Hepatocyte (in vitro differentiated cells): ENCODE data around the gene PLCD1. TPM values are rescaled to one million over a fixed set of nuclear protein-coding genes. Genes with fewer than 3 reads are reported as not detected.

ENCODE experiments used
- DNase-seq: peaks from one replicate; pipeline ENCODE4 v3.0.0-alpha.2; 2016; ENCODE audit warnings: low spot score
- H2AFZ ChIP-seq: fragments of 200-600 bp; sonication (generic); 2 replicates; pipeline ENCODE4 v1.6.0; 2016; ENCODE audit warnings: antibody characterized with exemption, mild to moderate bottlenecking
- H3K27ac ChIP-seq: fragments of 200-600 bp; sonication (generic); 2 replicates; pipeline ENCODE4 v1.5.1; 2016; ENCODE audit warnings: mild to moderate bottlenecking
- H3K27me3 ChIP-seq: fragments of 200-600 bp; sonication (generic); 2 replicates; pipeline ENCODE4 v1.6.1; 2016
- H3K36me3 ChIP-seq: fragments of 200-600 bp; sonication (generic); replicated peaks from 2 replicates; pipeline ENCODE4 v1.5.1; 2016; ENCODE audit warnings: low read depth; ENCODE audit not compliant: insufficient read depth
- H3K4me1 ChIP-seq: fragments of 200-600 bp; sonication (generic); 2 replicates; pipeline ENCODE4 v1.5.1; 2016; ENCODE audit warnings: mild to moderate bottlenecking, moderate library complexity; ENCODE audit not compliant: insufficient read depth
- H3K4me2 ChIP-seq: fragments of 200-600 bp; sonication (generic); 2 replicates; pipeline ENCODE4 v1.6.0; 2016
- H3K4me3 ChIP-seq: fragments of 200-600 bp; sonication (generic); 2 replicates; pipeline ENCODE4 v1.5.1; 2016; ENCODE audit warnings: mild to moderate bottlenecking
- H3K79me2 ChIP-seq: fragments of 200-600 bp; sonication (generic); 2 replicates; pipeline ENCODE4 v1.6.0; 2017; ENCODE audit warnings: mild to moderate bottlenecking
- H3K9me2 ChIP-seq: fragments of 200-600 bp; sonication (generic); replicated peaks from 2 replicates; pipeline ENCODE4 v1.6.0; 2017; ENCODE audit warnings: mild to moderate bottlenecking; ENCODE audit not compliant: insufficient read depth
- H3K9me3 ChIP-seq: fragments of 200-600 bp; sonication (generic); 2 replicates; pipeline ENCODE4 v1.5.1; 2016; ENCODE audit warnings: low read depth, mild to moderate bottlenecking
- H4K20me1 ChIP-seq: fragments of 200-600 bp; sonication (generic); 2 replicates; pipeline ENCODE4 v1.6.0; 2016; ENCODE audit warnings: mild to moderate bottlenecking; ENCODE audit not compliant: insufficient read depth, poor library complexity, severe bottlenecking
- EZH2 ChIP-seq: fragments of 200-600 bp; sonication (generic); IDR thresholded peaks from 2 replicates; pipeline ENCODE4 v1.6.1; 2016; ENCODE audit warnings: antibody characterized with exemption, mild to moderate bottlenecking, borderline replicate concordance
- EZH2phosphoT487 ChIP-seq: fragments of 200-600 bp; sonication (generic); IDR thresholded peaks from one replicate; pipeline ENCODE4 v1.6.1; 2018; ENCODE audit warnings: antibody characterized with exemption, mild to moderate bottlenecking, low read depth, moderate library complexity; ENCODE audit not compliant: unreplicated experiment, severe bottlenecking
- WGBS: methylation state at CpG from one replicate; pipeline ENCODE4 v1.1.6; 2016; ENCODE audit warnings: low lambda C conversion rate; ENCODE audit errors: missing lambda C conversion rate; 5-methylcytosine and 5-hydroxymethylcytosine counted together
- polyA plus RNA-seq: library from polyadenylated mRNA; unstranded; fragments of >200 nt; fragmentation: Nextera tagmentation; extraction: Ambion mirVana; gene quantifications from 2 replicates; pipeline ENCODE4 v1.2.1, GENCODE V29; 2016
- total RNA-seq: library from RNA; depleted of rRNA; stranded (reverse); fragments of >200 nt; gene quantifications from 2 replicates; pipeline ENCODE4 v1.2.3, GENCODE V29; 2014
- TF ChIP-seq, protein P1 (sequence below): fragments of 200-600 bp; sonication (generic); IDR thresholded peaks from 2 replicates; pipeline ENCODE4 v1.5.1; 2016; ENCODE audit warnings: antibody characterized with exemption, mild to moderate bottlenecking; ENCODE audit not compliant: poor library complexity

The PLCD1 gene
- total and polyA plus RNA-seq, 2 experiments from 2014 or later = 21.7 to 22.6 TPM

DNA sequence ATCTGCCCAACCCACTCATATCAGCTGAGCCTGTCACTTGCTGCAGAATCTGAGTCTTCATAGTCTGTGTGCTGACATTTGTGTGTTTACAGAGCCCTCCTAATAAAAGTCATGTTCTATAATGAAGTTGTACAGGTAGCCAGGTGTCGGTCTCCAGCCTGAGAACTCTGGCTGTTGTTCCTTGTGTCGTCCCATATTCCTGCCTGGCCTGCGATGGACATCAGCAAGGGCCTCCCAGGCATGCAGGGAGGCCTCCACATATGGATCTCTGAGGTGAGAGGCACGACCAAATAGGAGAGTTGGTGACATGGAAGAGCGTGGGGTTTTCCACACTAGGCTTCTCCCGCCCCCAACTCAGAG lies 36.0 kb downstream of the PLCD1 start:
- no peaks in the 10 kb centered on the region for H3K36me3 ChIP-seq
- H3K9me2 ChIP-seq = no peaks in the 10 kb centered on the region
- no peak overlapping the region for H3K4me3 ChIP-seq
- peak overlapping the region; percentile 73 for H2AFZ ChIP-seq
- peaks cover 13% of the 10 kb centered on the region for H3K79me2 ChIP-seq
- H3K4me2 ChIP-seq = peak overlapping the region; percentile 84
- H4K20me1 ChIP-seq = no peaks in the 10 kb centered on the region
- no peaks in the 10 kb centered on the region for H3K27me3 ChIP-seq
- no peaks in the 10 kb centered on the region for H3K9me3 ChIP-seq
- no peak for DNase-seq
- peaks cover 50% of the 10 kb centered on the region for H3K4me1 ChIP-seq
- H3K27ac ChIP-seq = peak overlapping the region; percentile 99
- WGBS = 69% methylated on average over 5 of the region's 6 CpGs
- TF ChIP-seq EZH2 = no peak
- no peak for TF ChIP-seq EZH2phosphoT487
- TF ChIP-seq, protein P1, sequence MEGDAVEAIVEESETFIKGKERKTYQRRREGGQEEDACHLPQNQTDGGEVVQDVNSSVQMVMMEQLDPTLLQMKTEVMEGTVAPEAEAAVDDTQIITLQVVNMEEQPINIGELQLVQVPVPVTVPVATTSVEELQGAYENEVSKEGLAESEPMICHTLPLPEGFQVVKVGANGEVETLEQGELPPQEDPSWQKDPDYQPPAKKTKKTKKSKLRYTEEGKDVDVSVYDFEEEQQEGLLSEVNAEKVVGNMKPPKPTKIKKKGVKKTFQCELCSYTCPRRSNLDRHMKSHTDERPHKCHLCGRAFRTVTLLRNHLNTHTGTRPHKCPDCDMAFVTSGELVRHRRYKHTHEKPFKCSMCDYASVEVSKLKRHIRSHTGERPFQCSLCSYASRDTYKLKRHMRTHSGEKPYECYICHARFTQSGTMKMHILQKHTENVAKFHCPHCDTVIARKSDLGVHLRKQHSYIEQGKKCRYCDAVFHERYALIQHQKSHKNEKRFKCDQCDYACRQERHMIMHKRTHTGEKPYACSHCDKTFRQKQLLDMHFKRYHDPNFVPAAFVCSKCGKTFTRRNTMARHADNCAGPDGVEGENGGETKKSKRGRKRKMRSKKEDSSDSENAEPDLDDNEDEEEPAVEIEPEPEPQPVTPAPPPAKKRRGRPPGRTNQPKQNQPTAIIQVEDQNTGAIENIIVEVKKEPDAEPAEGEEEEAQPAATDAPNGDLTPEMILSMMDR = no peak

DNA sequence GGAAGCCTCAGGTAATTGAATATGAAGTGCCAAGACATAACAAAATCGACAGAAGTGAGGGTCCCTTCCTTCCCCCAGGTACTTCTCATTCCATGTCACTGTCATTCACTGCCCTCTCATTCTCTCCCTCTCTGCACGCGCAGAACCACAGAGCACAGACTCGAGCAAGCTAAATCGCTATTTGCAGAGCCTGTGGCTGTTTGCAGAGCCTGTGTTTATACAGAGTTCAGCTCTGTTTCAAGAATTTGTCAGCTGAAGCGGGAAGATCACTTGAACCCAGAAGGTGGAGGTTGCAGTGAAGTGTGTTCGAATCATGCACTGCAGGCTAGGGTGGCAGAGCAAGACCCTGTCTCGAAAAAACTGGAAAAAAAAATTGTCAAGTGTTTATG lies 36.4 kb downstream of the PLCD1 start:
- no peak for DNase-seq
- H3K9me2 ChIP-seq = no peaks in the 10 kb centered on the region
- H3K36me3 ChIP-seq = no peaks in the 10 kb centered on the region
- no peaks in the 10 kb centered on the region for H3K9me3 ChIP-seq
- H3K27me3 ChIP-seq = no peaks in the 10 kb centered on the region
- no peak overlapping the region for H2AFZ ChIP-seq
- no peak for TF ChIP-seq EZH2phosphoT487
- TF ChIP-seq EZH2 = no peak
- TF ChIP-seq, protein P1 = no peak
- WGBS = 51% methylated on average over 8 of the region's 8 CpGs
- H4K20me1 ChIP-seq = no peaks in the 10 kb centered on the region
- peaks cover 13% of the 10 kb centered on the region for H3K79me2 ChIP-seq
- peak overlapping the region; percentile 99 for H3K27ac ChIP-seq
- no peak overlapping the region for H3K4me3 ChIP-seq
- peak overlapping the region; percentile 84 for H3K4me2 ChIP-seq
- peaks cover 48% of the 10 kb centered on the region for H3K4me1 ChIP-seq

DNA sequence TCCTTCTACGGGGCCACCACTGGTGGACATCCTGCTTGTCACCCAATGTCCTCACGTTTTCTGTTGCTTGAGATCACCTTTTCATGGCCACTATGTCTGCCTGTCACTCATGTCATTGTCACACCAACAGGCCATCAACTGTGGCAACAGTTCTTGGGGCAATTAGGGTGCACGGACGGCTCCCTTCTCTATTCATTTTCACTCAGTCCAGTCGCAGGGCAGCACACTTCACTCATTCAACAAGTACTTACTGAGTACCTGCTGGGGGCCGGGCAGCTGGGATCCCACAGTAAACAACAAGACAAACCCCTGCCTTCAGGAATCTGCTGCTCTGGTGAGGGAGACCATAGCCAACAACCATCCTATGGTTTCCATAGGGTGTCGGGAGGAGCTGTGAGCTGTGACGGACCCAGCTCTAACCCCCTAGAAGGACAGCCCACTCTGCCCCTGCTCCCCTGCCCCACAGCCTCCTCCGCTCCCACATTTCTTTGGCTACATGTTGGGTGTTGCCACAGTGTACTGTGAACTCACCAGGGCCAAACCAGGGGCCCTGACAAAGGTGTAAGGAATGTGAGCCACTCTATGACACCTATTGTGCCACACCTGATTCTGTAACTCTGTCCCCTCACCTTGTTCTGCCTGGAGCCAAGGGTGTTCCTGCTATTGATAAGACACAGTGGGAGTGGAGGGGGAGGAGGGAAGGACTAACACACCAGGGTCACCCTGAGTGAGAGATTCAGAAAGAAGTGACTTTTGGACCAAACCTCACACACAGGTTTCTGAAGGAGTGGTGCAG lies 37.0 kb downstream of the PLCD1 start:
- no peaks in the 10 kb centered on the region for H3K9me2 ChIP-seq
- H3K4me1 ChIP-seq = peaks cover 50% of the 10 kb centered on the region
- H3K9me3 ChIP-seq = no peaks in the 10 kb centered on the region
- H3K79me2 ChIP-seq = peaks cover 13% of the 10 kb centered on the region
- H3K36me3 ChIP-seq = no peaks in the 10 kb centered on the region
- H3K4me2 ChIP-seq = peak overlapping the region; percentile 84
- H4K20me1 ChIP-seq = no peaks in the 10 kb centered on the region
- no peak overlapping the region for H3K4me3 ChIP-seq
- peak; percentile 84 for DNase-seq
- peak overlapping the region; percentile 99 for H3K27ac ChIP-seq
- TF ChIP-seq, protein P1 = no peak
- TF ChIP-seq EZH2phosphoT487 (no peak), EZH2 (no peak)
- H2AFZ ChIP-seq = no peak overlapping the region
- WGBS = 75% methylated on average over 9 of the region's 9 CpGs
- H3K27me3 ChIP-seq = no peaks in the 10 kb centered on the region
